Measurements from ENCODE around the gene CCSER2.

GRCh38 chr10:84294766-84295447 lies 33.5 kb upstream of the CCSER2 start:
- TF ChIP-seq CTCF (conservative IDR thresholded peaks at IDR 0.05; ENCODE audit: low read length) (no peak), EZH2phosphoT487 (IDR thresholded peaks at IDR 0.05; ENCODE audit: borderline replicate concordance) (no peak)

All from Loucy (cell line).